GM18505 (cell line): ENCODE data around the gene ERBB4.

ENCODE experiments used
- ATAC-seq: cut with Tn5 transposase; IDR thresholded peaks from one replicate; pipeline ENCODE4 v1.9.1; 2021; ENCODE audit not compliant: unreplicated experiment
- POLR2A ChIP-seq: IDR thresholded peaks from 4 replicates; pipeline ENCODE4 v1.6.1; 2011; ENCODE audit warnings: borderline replicate concordance; ENCODE audit not compliant: insufficient read depth, insufficient read length; ENCODE audit errors: extremely low read depth

The ERBB4 gene

DNA sequence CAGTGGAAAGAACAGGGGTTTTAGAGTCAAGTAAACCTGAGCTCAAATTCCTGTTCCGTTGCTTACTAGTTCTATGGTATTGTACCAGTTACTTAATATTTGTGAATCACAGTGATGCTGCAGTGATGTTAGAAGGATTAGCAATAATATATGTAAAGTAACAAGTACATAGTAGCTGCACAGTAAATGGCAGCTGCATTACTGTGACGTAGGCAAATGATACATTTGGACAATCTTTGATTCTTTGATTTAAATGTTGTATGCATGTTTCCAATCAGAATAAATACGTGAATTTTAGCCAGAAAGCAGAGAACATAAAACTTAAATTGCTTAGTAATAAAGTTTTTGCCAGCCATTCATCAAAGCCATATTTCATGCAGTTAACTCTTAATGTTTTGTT lies 243.0 kb downstream of the ERBB4 start:
- no peak for ATAC-seq
- TF ChIP-seq POLR2A, result no peak

DNA sequence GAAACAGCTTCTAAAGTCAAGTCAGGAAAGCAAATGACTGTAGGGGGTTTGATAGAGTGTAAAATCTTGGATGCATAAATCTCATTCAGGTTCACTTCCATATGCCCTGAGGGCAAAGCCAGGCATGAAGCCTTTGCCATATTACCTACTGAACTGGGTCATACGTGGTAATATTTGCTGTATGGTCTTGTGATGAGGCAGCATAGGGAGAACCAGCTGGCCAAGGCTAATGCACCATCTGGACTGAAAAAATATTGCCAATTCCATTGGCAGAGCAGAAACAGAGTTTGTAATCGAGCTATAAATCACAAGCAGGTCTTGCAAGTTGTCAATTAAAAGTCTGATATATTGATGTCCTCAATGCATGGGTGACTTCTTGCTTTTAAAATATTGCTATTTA lies 243.8 kb downstream of the ERBB4 start:
- no peak for ATAC-seq
- TF ChIP-seq POLR2A, result no peak

DNA sequence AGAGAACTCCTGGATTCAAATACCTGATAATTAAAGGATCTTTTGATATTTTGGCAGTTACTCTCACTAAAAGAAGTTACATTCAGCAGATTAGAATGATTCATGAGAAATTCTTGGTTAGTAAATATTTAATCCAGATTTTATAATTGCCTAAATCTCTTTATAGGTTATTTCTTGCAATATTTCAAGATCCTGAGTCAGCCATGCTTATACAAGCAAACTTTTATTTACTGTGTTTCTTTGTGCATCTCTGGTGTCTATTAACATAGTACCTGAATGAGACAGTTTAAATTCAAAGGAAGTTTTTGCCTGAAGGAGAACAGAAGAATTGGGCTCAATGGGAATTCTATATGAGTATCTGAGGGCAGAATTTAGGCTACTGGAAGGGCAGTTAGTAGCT lies 249.3 kb downstream of the ERBB4 start:
- ATAC-seq, result no peak
- no peak for TF ChIP-seq POLR2A

DNA sequence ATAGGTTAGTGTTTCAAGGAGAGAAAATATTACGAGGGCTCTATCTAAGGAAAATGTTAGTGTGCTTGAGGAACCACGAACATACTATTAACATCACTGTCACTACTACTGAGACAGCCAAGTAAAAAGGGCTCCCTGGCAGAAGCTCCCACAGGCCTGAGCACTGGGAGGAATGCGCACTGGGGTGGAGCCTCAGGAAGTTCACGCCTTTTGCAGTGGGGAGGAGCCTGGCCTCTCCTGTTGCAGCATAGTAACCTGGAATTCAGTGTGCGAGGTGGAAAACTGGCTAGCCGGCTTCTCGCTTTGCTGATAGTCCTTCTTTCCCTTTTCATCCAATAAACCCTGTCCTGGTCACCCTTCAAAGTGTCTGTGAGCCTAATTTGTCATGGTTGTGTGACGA lies 250.3 kb downstream of the ERBB4 start:
- no peak for ATAC-seq
- TF ChIP-seq POLR2A, result no peak

DNA sequence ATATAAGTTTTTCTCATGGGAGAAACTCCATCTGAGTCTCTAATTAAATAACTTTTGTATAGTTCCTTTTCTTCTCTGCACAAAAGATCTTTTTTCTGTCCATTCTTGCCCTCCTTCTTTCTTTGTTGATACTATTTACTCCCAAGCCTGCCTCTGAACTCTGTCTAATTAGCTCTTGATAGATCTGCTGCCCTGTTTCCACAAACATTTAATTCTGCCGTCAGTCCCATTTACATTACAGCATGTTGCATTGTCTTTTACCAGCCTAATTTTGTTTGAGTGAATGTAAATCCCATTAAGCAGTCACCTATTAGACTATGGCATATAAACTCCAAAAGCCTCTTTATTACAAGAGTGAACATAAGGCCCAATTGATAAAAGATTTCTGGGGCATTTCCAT lies 254.4 kb downstream of the ERBB4 start:
- no peak for TF ChIP-seq POLR2A
- ATAC-seq, result no peak

DNA sequence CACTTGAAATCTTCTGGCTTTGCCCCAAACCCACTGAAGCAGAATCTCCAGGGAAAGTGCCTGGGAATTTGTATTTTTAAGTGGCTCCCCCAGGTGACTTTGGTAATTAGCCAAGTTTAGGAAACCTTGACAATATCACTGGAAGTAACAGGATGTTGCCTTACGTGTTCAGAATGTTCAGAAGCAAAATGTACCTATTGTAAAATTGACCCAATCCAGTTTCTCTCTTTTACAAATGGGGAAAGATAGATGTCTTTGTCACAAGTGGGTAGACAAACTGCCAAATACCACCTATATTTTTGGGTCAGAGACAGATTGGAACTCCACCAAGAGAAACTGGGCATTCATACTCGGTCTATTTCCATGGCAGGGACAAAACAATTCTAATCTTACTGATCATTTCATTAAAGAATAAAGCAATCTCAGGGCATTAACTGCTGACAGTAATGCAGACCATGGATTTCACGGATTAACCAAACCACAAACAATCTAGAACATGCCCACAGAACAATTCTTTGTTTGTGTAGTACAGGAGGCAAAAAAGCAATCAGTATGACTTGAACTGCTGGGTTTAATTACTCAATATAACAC lies 255.8 kb downstream of the ERBB4 start:
- no peak for ATAC-seq
- TF ChIP-seq POLR2A, result no peak

DNA sequence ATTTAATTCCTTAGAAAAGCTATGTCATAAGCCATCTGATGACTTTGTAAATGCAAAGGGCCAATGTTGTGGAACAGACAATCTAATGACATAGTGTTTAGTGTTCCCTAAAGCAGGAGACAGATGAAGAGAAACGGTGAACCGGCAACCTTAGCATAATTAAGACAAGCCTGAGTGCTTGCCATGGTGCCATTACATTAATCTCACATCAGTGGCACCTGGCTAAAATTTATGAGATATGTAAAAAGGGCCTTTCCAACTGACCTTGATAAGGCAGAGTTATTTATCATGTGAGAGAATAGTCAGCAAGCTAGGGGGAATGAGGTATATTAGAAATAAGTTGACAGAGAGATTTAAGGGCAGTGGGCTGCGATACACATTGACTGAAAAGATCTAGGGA lies 261.8 kb downstream of the ERBB4 start:
- no peak for ATAC-seq
- TF ChIP-seq POLR2A, result no peak

DNA sequence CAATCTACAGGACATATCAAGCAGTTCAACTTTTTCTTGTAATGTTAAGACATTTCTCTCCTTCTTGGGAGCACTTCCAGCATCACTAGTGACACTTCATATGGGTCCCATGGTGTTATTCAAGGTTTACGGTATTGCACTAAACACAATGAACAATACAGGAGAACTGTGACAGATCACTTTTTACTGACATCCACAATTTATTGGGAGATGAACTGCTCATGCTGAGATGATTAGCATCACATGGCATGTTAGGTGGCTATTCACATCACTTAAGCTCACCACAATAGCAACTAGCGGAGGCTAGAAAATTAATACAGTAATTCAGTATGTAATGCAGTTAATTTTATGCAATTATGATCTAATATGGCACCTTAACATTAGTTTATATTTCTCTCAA lies 264.4 kb downstream of the ERBB4 start:
- no peak for ATAC-seq
- TF ChIP-seq POLR2A, result no peak

DNA sequence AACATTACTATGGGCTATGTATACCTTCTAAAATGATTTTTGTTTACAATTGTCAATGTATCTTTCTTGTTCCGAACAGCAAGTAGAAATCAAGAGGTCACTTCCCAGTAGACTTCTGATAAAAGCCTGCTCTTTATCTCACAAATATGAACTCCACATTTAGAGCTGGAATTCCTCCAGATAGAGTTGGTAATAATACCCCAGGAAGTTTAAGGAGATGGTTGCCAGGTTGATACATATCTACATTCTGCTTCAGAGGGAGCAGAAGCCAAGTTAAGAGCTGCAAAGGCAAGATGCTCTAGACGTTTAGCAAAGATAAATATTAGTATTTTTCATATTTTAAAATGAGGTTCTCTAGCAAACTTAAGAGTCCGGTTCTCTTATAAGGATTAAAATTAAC lies 267.0 kb downstream of the ERBB4 start:
- TF ChIP-seq POLR2A, result no peak
- no peak for ATAC-seq

DNA sequence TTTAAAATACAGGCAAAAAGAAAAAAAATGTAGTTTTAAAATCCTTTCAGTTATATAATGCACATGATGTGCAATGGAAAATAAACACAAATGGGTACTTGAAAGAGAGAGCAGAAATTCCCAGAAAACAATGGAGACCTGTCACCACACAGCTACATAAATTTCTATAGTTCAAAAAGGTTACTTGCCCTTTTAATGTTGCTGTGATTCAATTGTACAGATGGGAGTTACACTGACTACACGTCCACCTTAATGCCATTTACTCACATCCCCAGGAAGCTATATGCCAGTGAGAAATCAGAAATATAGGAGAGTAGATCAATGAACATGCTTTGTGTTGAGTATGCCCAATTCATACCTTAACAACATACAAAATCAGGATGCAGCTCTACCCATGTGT lies 269.6 kb downstream of the ERBB4 start:
- no peak for TF ChIP-seq POLR2A
- no peak for ATAC-seq

DNA sequence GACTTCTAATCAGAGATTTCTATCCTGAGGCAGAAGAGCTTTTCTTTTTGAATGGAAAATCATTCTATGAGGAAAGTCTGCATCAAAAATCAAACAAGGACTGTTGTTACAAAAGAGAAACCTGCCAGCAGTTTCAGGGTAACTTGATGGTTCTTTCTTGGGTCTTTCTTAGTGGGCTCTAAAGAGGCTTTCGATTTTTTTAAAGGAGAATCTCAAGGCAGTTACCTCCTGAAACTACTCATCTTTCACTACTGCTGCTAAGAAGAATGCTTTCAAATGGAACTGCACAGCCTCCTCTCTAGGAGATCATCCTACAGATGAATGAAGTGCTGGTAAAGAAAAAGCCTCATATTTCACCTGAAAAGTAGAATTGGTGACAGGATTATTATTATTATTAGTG lies 272.3 kb downstream of the ERBB4 start:
- no peak for TF ChIP-seq POLR2A
- ATAC-seq, result no peak

DNA sequence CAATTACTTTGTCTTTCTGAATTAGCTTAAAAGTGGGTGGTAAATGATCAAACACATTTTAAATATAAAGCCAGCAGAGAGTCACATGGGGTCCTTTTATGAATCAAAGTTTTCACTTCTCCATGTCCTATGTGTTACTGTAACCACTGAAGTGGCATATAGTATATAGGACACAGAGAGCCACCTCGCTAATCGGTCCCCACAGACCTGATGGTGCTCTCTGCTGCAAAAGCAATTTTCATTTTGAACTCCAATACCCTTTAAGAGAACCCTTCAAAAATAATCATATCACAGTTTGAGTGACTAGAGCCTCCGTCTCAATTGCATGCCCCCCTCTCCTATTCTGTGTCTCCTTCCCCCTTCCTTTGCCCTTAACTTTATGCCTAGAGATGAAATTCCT lies 272.8 kb downstream of the ERBB4 start:
- no peak for ATAC-seq
- TF ChIP-seq POLR2A, result no peak

DNA sequence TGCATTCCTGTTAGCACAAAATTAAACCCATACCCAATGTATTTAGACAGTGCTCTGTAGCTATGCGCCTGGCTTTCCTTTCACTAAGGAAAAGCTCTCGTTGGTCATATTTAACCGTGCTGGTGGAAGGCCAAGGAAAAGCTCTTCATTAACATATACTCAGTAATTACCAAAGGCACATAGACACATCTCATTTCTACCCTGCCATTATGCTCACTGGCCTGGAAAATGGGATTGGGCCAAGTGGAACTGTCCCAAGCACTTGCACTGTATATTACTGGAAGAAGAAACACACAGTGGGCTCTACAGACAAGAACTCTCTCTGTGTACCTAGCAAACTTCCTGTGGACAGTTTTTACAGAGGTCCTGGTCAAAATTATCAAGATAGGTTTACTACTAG lies 274.4 kb downstream of the ERBB4 start:
- no peak for ATAC-seq
- no peak for TF ChIP-seq POLR2A

DNA sequence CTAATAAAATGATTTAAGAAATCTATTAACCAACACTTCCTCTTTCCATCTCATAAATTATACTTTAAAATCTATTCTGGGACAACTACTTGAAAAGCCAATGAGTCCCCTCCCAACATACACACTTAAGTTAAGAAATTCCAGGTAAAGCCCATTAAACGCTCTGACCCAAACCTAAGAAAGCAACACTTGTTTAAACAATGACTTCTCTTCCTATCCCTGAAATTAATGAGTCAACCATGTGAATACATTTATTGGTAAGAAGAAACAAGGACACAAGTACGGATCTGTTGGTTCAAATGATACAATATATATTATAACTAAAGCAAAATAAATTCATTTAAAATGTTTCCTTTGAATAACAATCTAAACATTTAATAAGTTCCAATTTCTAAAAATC lies 279.4 kb downstream of the ERBB4 start:
- ATAC-seq, result no peak
- no peak for TF ChIP-seq POLR2A

DNA sequence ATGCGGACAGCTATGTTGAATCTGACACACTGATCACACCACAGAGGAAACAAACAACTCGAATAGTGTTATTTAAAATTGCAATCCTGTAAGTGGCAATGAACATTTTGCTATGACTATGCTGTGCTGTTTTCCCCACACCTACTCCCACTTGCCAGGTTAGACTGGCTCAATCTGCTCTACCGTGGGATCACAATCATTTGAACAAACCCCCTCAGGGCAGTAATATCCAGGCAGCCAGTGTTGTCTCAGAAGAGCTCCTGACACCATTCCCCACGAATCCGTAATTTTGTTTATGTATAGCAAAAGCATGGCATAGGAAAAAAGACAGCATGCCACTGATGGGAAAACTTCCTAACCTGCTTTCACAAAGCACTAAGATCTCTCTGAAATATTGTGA lies 284.3 kb downstream of the ERBB4 start:
- ATAC-seq, result no peak
- TF ChIP-seq POLR2A, result no peak
